ENCODE measurements around the gene CFAP45.

The CFAP45 gene

DNA sequence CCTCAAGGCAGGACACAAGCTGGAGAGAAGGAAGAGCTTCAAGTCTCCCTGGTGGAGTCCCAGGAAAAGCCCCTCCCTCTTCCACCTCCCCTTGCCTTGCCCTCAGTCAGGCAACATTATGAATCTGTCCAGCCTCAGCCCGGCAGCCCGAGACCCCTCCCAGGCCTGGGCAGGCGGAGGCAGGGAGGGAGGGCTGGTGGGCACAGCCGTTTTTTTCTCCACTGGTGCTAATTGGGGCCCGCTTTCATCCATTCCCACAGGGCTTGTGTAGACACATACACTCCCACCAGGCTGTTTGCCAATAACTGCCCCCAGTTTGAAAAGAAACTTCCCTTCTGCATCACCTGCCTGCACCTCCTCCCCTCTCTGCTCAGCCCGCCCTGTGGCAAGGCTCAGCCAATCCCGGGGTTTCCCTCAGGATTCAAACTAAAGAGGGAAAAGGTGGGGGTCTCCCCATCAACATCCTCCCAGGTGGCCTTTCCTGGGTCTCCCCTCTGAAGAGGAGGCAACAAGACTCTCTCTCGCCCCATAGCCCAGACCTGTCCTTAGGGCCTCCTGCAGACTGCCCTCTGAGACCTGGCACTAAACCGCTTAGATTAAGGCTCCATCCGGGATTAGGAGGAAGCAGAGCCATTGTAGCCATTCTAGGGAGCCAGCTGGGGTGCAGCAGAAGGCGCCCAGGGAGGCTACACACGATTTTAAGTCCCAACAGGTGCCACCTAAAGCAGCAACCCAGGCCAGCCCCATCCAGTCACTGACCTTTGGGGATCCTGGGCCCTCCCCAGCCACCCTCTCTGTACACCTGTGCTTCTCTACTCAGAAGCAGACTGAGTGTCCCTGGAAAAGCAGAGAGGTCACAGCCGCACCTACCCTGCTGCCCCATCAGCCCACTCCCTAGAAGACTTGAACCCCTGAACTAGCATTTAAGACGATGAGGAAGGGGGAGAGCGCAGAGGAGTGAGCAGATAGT lies 41.9 kb upstream of the CFAP45 start:
- Histone ChIP-seq H3K4me3 (ENCODE audit: low read length) (no peak overlapping the region), H3K9me3 (ENCODE audit: control insufficient read depth, low read length) (no peaks in the 10 kb centered on the region), H3K4me1 (ENCODE audit: control insufficient read depth, insufficient read depth, low read length) (peaks cover 85% of the 10 kb centered on the region), H3K27me3 (ENCODE audit: control insufficient read depth, insufficient read depth, low read length) (peaks cover 3% of the 10 kb centered on the region), H3K36me3 (ENCODE audit: control insufficient read depth, insufficient read depth, low read length) (no peaks in the 10 kb centered on the region), H3K9ac (ENCODE audit: low read length) (peak overlapping the region; percentile 18)

DNA sequence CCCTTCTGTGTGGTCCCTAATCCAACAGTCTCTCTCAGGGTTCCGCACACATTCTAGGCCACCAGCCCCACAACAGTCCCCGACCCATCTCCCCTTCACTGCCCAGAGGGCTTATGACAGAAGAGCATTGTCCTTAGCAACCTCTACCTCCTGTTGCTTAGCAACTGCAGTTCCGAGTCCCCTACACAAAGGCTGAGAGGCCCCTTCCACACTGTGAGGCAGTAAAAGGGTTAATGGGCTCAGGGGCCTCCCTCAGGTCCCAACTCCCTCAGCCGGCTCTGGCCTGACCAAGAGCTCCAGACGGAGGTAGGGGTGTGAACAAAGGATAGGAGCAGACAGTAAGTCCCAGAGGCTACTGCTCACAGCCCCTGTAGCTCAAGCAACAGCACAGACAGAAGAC lies 41.2 kb upstream of the CFAP45 start:
- Histone ChIP-seq H3K36me3 (ENCODE audit: control insufficient read depth, insufficient read depth, low read length) (no peaks in the 10 kb centered on the region), H3K4me1 (ENCODE audit: control insufficient read depth, insufficient read depth, low read length) (peaks cover 83% of the 10 kb centered on the region), H3K9me3 (ENCODE audit: control insufficient read depth, low read length) (no peaks in the 10 kb centered on the region), H3K9ac (ENCODE audit: low read length) (no peak overlapping the region), H3K4me3 (ENCODE audit: low read length) (no peak overlapping the region), H3K27me3 (ENCODE audit: control insufficient read depth, insufficient read depth, low read length) (peaks cover 3% of the 10 kb centered on the region)

DNA sequence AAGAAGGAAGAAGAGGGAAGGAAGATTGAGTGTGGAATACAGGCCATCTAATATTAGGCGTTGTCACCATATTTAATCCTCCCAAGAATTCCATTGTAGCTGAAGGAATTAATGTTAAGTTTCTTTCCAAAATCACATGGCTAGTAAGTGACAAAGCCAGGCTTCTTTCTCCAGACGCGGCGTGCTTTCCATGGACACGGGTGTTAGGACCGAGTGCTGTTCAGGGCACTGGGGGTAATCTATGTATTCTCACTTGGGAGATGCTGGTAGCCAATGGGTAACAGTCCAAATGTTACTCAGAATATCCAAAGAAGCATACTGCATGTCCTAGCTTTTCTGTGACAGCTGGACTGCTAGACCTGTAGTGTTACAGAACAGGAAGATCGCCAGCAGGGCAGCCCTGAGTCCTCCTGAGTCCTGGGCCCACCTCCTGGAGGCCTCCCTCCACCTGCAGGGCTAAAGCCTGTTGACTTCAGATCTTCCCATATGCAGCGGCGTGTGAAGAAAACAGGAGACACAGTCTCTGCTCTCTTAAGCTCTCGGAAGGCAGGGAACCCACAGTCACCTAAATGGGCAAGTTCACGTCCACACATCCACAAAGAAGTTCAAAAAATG lies 40.1 kb upstream of the CFAP45 start:
- no peaks in the 10 kb centered on the region for H3K36me3 ChIP-seq (ENCODE audit: control insufficient read depth, insufficient read depth, low read length)
- H3K9me3 ChIP-seq (ENCODE audit: control insufficient read depth, low read length): no peaks in the 10 kb centered on the region
- peaks cover 82% of the 10 kb centered on the region for H3K4me1 ChIP-seq (ENCODE audit: control insufficient read depth, insufficient read depth, low read length)
- no peaks in the 10 kb centered on the region for H3K27me3 ChIP-seq (ENCODE audit: control insufficient read depth, insufficient read depth, low read length)
- no peak overlapping the region for H3K9ac ChIP-seq (ENCODE audit: low read length)
- H3K4me3 ChIP-seq (ENCODE audit: low read length): no peak overlapping the region

DNA sequence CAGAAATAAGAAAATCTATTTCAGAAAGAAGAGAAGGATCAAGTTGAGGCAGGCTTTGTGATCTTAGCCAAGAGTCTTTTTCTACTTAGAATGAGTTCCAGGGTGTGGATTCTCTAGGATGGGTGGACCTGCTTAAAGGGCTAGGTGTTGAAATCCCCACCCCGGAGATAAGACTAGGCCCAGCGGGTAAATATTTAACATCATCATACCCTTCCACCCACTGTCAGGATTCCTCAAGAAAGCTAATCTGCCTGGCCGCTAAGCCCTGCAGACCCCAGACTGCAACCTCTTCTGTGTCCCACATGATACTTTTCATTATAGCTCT lies 39.7 kb upstream of the CFAP45 start:
- Histone ChIP-seq H3K4me3 (ENCODE audit: low read length) (no peak overlapping the region), H3K4me1 (ENCODE audit: control insufficient read depth, insufficient read depth, low read length) (peaks cover 82% of the 10 kb centered on the region), H3K27me3 (ENCODE audit: control insufficient read depth, insufficient read depth, low read length) (no peaks in the 10 kb centered on the region), H3K36me3 (ENCODE audit: control insufficient read depth, insufficient read depth, low read length) (no peaks in the 10 kb centered on the region), H3K9me3 (ENCODE audit: control insufficient read depth, low read length) (no peaks in the 10 kb centered on the region), H3K9ac (ENCODE audit: low read length) (no peak overlapping the region)

DNA sequence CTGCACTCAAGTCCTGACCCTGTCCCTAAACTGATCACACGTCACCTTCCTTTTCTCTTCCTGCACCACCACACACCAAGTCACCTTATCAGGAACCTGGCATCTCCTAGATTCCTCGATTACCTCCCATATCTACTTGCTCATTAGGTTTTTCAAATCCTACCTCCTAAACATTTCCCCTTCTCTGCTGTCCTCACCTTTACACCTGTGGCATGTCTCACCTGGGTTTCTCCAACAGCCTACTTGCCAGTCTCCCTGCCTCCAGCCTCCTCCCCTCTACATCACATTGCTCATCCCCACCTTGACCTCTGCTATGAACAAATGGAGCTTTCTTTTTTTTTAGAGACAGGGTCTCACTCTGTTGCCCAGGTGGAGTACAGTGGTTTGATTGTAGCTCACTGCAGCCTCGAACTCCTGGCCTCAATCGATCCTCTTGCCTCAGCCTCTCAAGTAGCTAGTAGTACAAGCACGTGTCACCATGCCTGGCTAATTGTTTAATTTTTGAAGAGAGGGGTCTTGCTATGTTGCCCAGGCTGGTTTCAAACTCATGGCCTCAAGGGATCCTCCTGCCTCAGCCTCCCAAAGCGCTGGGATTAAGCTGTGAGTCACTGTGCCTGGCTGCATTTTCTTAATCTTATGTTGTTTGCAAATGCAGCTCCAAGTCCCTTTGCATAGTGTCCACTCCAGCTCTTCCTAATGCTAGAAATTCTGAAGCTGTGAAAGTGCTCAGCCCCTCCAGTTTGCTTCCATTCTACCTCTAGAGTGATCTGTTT lies 39.1 kb upstream of the CFAP45 start:
- no peaks in the 10 kb centered on the region for H3K9me3 ChIP-seq (ENCODE audit: control insufficient read depth, low read length)
- H3K9ac ChIP-seq (ENCODE audit: low read length): peak overlapping the region; percentile 38
- peaks cover 79% of the 10 kb centered on the region for H3K4me1 ChIP-seq (ENCODE audit: control insufficient read depth, insufficient read depth, low read length)
- no peaks in the 10 kb centered on the region for H3K36me3 ChIP-seq (ENCODE audit: control insufficient read depth, insufficient read depth, low read length)
- H3K27me3 ChIP-seq (ENCODE audit: control insufficient read depth, insufficient read depth, low read length): no peaks in the 10 kb centered on the region
- no peak overlapping the region for H3K4me3 ChIP-seq (ENCODE audit: low read length)

DNA sequence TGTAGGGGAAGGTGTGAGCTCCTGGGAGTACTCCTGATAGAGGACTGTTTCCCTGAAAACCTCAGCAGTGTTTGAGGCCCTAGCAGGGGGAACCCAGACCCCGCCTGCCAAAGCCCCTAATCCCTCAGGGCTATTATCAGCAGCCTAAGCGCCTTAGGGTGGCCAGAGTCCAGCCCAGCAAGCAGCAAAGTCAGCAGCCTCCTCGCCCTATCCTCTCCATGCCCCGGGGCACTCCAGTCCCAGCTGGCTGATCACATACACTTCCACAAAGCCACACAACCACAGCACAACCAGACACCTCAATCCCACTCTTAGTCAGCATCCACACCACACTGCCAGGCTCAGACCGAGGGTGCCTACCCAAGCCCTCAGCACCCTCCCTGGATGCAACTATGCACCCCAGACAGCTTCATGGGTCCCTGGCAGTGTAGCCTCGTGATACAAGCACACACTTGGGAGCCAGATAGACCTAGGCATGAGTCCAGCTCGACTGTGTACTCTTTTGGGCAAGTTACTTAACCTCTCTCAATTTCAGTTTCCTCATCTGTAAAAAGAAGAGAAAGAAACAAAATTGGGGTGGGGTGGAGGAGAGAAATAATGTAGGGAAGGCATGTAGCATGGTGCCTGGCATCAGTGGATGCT lies 38.4 kb upstream of the CFAP45 start:
- Histone ChIP-seq H3K9ac (ENCODE audit: low read length) (peak overlapping the region; percentile 38), H3K36me3 (ENCODE audit: control insufficient read depth, insufficient read depth, low read length) (no peaks in the 10 kb centered on the region), H3K4me1 (ENCODE audit: control insufficient read depth, insufficient read depth, low read length) (peaks cover 71% of the 10 kb centered on the region), H3K27me3 (ENCODE audit: control insufficient read depth, insufficient read depth, low read length) (no peaks in the 10 kb centered on the region), H3K4me3 (ENCODE audit: low read length) (peak overlapping the region; percentile 10), H3K9me3 (ENCODE audit: control insufficient read depth, low read length) (no peaks in the 10 kb centered on the region)

DNA sequence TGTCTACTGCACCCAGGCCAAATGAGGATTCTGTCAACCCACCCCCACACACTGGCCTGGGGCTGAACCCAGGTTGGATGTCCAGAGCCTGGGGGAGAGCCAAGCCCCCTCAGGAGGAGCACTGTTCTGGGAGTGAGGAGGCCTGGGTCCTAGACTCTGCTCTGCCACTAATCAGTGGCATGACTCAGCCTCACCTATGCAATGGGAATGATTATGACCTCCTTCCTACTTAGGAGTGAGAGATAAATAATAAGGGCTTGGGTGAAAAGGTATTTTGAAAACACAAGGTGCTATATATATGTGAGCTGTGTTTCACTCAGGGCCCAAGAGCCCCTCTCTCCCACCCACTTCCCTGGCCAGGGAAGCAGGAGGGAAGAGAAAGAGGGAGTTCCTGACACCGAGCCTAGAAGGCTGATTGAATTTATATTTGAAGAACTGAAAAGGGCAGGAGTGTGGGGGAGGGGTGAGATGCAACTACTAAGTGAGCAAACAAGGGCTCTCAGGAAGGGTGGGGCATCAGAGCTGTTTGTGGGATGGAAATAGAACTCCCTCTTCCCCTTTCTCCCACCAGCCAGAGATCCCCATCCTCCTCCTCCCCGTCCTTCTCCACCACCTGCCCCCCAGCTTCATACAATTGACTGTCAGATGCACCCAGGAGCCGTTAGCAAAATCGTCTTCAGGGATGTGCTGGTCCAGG lies 37.2 kb upstream of the CFAP45 start:
- Histone ChIP-seq H3K9ac (ENCODE audit: low read length) (peak overlapping the region; percentile 38), H3K27me3 (ENCODE audit: control insufficient read depth, insufficient read depth, low read length) (no peaks in the 10 kb centered on the region), H3K4me1 (ENCODE audit: control insufficient read depth, insufficient read depth, low read length) (peaks cover 66% of the 10 kb centered on the region), H3K4me3 (ENCODE audit: low read length) (peak overlapping the region; percentile 10), H3K36me3 (ENCODE audit: control insufficient read depth, insufficient read depth, low read length) (no peaks in the 10 kb centered on the region), H3K9me3 (ENCODE audit: control insufficient read depth, low read length) (no peaks in the 10 kb centered on the region)

DNA sequence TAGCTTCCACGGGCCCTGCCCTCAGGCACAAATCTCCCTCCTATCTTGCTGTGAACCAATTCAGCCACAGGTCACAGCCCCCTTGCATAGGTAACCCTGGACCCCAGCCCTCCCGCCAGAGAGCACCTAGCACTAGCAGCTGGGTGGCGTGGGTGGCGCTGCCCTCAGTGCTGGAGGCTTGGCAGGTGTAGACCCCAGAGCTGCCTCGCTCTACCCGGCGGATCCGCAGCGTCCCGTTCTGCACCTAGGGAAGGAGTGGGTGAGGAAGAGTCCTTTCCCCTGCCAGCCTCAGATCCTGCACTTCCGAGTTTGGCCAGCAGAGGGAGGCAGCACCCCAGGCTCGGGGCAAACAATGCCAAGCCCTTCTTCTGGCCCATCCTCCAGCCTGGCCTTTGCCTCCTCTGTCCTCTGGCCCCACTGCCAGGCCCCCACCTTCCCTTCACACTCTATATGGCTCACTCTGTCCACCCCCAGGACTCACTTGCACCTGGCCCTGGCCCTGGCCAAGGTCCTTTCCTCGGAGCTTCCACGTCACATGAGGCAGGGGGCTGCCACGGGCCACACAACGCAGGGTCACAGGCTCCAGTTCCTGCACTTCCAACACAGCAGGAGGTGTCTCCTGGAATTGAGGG lies 36.4 kb upstream of the CFAP45 start:
- H3K27me3 ChIP-seq (ENCODE audit: control insufficient read depth, insufficient read depth, low read length): no peaks in the 10 kb centered on the region
- H3K9ac ChIP-seq (ENCODE audit: low read length): peak overlapping the region; percentile 38
- H3K9me3 ChIP-seq (ENCODE audit: control insufficient read depth, low read length): no peaks in the 10 kb centered on the region

DNA sequence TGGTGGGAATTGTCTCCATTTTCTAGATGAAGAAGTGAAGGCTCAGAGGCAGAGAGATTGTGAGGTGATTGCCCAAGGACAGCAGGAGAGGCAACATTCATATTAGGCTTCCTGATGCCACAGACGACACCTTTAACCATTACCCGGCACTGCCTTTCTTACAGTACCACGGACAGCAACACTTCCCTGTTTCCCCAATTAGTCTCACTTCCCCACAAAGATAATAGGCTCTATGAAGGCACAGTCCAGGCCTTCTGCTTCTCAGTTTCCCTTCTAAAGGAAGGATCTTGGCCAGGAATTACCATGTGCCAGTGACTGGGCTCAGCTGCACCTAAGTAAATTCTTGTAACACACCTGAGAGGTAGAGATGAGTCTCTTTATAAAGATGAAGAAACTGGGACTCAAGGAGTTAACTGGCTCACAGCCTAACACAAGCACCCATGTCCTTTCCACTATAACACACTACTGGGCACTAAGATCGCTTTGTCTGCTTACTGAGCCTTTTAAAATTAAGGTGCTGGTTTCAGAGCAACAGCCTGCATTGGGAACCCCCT lies 35.8 kb upstream of the CFAP45 start:
- H3K9ac ChIP-seq (ENCODE audit: low read length): peak overlapping the region; percentile 32
- no peaks in the 10 kb centered on the region for H3K36me3 ChIP-seq (ENCODE audit: control insufficient read depth, insufficient read depth, low read length)
- H3K4me1 ChIP-seq (ENCODE audit: control insufficient read depth, insufficient read depth, low read length): peaks cover 52% of the 10 kb centered on the region
- no peak overlapping the region for H3K4me3 ChIP-seq (ENCODE audit: low read length)
- H3K9me3 ChIP-seq (ENCODE audit: control insufficient read depth, low read length): no peaks in the 10 kb centered on the region
- no peaks in the 10 kb centered on the region for H3K27me3 ChIP-seq (ENCODE audit: control insufficient read depth, insufficient read depth, low read length)

More for the DNA sequence above, 36.4 kb upstream of the CFAP45 start:
- no peaks in the 10 kb centered on the region for H3K36me3 ChIP-seq (ENCODE audit: control insufficient read depth, insufficient read depth, low read length)
- peaks cover 58% of the 10 kb centered on the region for H3K4me1 ChIP-seq (ENCODE audit: control insufficient read depth, insufficient read depth, low read length)
- H3K4me3 ChIP-seq (ENCODE audit: low read length): no peak overlapping the region

DNA sequence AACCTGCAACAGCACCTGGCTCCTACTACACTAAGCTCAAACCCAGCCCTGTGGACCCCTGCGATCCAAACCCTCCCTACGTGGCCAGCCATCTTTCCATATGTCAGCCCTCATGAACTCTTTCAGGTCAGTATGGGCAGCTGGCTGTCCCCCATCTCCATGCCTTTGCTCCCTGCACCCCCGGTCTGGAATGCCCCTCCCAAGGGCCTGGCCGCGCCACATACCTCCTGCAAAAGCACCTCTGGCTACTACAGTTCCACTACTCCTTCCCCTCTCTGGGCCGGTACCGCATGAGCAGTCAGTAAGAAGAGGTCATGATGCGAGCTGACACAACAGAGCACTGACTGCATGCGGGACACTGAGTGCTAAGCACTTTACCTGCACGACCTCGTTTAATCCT lies 35.3 kb upstream of the CFAP45 start:
- Histone ChIP-seq H3K36me3 (ENCODE audit: control insufficient read depth, insufficient read depth, low read length) (no peaks in the 10 kb centered on the region), H3K4me3 (ENCODE audit: low read length) (no peak overlapping the region), H3K27me3 (ENCODE audit: control insufficient read depth, insufficient read depth, low read length) (no peaks in the 10 kb centered on the region), H3K9me3 (ENCODE audit: control insufficient read depth, low read length) (no peaks in the 10 kb centered on the region), H3K4me1 (ENCODE audit: control insufficient read depth, insufficient read depth, low read length) (peaks cover 47% of the 10 kb centered on the region), H3K9ac (ENCODE audit: low read length) (no peak overlapping the region)
